NCI-H526 treated with DMSO at 0.1 percent for 48 hours (cell line): ENCODE data around the gene TECTA.
"Not testable (repeated sequence)": the region's sequence is repeated elsewhere in the genome, so short reads cannot be mapped to it uniquely, and the experiment has no call there.

Experiments
- DNase-seq: peaks from one replicate; lab custom pipeline; 2025; lab: John Stamatoyannopoulos, UW

Gene TECTA

DNA sequence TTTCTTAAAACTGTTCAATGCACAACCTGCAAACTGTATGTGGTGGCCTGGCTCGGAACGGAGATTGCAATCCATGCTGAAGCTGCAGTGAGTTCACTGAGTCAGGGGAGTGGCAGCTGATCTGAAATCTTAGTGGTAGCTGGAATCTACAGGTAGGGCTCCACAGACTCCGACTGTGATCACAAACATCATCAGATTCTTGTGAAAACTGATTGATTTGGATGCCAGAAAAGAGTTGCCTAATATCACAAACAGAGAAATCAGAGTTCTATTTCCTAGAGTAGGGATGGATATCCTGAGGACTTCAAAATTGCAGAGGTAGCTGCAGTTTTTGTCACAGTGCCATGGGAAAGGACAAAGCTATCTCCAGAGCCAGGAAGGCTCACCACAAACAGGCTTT is 134.0 kb downstream of the TECTA start:
- DNase-seq: peak; percentile 75

DNA sequence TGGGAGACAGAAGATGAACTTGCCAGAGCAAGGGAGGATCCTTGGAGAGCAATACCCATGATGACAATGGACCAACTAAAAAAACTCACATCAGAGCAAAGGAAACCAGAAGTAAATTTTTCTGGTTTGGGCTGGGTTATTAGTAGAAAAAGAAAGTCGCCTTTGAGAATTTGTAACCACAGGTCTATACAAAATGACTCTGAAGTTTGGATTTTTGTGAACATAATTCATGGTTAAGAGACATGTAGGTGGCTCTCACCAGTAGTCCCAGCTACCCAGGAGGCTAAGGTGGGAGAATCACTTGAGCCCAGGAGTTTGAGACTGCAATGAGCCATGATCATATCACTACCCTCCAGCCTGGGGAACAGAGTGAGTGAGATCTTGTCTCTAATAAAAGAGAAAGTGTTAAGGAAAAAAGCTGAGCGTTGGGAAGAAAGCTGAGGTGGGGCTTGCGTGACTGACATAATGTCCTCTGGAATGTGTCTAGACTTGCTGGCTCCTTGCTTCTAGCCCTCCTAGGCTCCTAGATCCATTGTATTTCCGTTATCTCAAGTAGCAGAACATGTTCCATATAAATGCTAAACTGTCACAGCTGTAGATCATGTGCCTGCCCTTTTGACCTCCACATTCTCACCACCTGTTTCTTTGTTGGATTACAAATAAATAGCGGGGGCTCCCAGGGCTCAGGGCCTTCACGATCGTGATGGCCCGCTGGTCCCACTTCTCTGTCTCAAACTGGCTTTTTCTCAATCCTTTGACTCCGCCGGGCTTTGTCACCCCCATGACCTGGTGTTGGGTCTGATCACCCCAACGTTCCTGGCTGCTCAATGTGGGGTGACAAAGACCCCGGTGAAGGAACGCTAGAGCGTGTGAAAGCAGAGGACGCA is 135.3 kb downstream of the TECTA start:
- DNase-seq: peak; percentile 34

DNA sequence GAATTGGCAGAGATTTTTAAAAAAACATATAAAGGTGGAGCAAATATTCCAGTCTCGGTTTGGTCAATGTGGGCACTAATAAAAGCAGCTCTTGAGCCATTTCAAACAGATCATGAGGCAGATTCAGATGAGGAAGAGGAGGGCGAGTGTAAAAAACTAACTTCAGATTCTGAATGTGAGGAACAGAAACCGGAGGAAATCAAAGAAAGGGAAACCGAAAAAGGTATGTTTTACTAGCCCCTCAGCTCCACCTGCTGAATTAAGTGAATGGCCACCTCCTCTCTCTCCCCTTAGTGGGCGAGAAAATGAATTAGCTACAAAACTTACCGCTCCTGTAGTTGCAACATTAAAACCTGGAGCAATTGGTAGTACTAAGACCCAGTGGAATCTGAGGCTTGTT is 136.2 kb downstream of the TECTA start:
- DNase-seq: not testable (repeated sequence)

DNA sequence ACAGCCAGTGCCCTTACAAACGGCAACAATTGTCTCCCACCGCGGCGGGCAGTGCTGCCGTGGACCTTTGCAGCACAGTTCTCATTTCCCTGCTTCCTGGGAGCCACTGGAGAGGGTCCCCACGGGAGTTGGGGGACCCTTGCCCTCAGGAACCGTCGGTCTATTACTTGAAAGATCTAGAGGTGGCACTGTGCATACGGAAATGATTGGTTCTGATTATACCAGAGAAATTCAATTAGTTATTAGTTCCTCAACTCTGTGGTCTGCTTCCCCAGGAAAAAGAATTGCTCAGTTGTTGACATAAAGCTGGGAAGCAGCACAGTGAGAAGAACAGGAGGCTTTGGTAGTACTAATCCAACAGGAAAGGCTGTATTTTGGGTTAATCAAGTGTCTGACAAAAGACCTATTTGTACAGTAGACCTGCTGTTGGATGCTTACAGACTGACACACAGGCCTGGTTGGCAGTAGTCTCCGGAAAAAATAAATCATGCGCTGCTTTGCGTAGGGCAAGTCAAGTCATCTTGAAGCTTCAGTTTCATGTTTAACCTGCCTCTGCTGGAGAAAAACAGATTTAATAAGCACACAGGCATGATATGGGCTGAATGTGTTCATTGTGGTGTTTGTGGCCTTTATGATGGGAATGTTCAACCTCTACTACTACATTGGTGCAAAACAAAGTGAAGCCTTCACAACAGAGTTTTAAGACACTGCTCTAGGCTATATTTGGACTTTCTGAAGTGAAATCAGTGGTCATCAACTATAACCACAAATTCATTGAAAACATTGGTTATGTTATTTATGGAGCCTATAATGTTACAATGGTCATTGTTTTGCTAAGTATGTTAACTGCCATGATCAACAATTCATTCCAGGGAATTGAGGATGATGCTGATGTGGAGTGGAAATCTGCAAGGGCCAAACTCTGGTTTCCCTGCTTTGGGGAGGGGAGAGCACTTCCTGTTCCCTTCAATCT is 136.9 kb downstream of the TECTA start:
- peak; percentile 85 for DNase-seq

DNA sequence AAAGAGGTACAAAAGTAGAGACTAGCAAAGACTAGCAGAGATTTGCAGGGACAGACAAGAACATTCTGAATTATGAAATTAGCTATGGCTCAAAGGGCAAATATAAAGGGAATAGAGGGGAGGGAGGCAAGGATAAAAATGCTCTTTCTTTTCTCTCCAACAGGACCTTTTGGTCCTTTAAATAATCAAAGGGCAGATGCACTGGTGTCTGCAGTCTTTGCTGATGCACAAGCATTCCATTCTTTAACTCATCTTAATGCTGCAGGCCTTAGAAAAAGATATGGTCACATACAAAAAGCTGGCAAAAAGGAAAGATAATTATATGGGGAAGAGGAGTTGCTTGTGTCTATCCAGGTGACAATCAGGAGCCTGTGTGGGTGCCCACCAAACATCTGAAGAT is 137.9 kb downstream of the TECTA start:
- DNase-seq: no peak

DNA sequence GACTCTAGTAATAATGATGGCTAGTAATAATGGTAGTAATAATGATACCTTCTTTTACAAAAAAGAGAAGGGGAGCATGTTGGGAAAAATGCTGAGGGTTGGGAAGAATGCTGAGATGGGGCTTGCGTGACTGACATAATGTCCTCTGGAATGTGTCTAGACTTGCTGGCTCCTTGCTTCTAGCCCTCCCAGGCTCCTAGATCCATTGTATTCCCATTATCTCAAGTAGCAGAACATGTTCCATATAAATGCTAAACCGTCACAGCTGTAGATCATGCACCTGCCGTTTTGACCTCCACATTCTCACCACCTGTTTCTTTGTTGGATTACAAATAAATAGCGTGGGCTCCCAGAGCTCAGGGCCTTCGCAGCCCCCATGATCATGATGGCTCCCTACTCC is 139.0 kb downstream of the TECTA start:
- DNase-seq: not testable (repeated sequence)

DNA sequence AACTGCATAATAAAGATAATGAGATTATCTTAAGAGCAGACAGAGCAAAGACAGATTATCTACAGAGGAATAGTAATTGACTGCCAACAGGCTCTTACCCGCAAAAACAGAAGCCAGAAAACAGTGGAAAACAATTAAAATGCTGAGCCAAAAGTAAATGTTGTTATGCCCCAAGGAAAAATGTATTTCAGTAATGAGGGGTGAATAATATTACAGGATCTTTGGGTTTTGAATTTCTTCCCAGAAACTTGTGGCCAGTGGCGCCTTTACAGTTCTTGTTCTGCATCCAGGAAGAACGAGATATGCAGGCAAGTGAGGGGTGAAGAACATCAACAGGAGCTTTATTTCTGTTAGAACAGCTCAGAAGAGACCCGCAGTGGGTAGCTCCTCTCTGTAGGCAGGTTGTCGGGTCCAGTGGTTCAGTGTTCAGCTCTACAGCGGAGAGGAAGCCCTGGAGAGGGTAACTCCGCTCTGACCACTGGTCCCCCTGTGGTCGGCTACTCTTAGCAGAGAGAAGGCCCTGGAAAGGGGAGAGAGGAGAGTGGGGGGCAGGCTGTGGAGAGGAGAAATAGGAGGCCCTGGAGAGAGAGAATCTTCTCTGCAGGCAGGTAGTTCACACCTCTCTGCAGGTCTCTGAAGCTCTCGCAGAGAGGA is 139.7 kb downstream of the TECTA start:
- no peak for DNase-seq
